ENCODE results near the gene FCER1G.

Gene FCER1G

DNA sequence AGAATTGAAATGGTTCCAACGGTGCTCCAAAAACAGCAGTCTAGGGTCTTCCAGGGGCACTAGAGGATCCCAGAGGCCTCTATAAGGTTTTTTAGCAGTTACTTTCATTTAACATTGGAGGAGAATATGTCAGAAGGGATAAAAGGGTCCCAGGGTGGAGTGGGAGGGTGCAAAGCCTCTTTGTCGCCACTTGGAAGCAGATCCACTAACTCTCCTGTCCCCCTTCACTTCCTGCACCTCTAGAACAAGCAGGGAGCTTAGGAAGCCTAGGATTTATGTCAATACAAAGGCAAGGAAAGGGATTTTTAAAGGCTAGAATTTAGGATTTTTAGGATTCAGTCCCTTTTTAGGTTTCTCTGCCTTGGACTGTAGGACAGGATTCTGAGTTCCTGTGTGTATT, 51.7 kb downstream of the FCER1G start:
- Histone ChIP-seq H3K9ac (ENCODE audit: low read depth, low read length) (no peak overlapping the region), H3K9me3 (ENCODE audit: control insufficient read depth, insufficient read depth, low read length) (no peaks in the 10 kb centered on the region), H3K27me3 (ENCODE audit: control insufficient read depth, insufficient read depth, low read length) (peaks cover under 1% of the 10 kb centered on the region), H3K4me1 (ENCODE audit: control insufficient read depth, insufficient read depth, low read length) (peaks cover 3% of the 10 kb centered on the region), H3K36me3 (ENCODE audit: control insufficient read depth, insufficient read depth, low read length) (no peaks in the 10 kb centered on the region), H3K4me3 (ENCODE audit: low read depth, low read length) (no peak overlapping the region)

DNA sequence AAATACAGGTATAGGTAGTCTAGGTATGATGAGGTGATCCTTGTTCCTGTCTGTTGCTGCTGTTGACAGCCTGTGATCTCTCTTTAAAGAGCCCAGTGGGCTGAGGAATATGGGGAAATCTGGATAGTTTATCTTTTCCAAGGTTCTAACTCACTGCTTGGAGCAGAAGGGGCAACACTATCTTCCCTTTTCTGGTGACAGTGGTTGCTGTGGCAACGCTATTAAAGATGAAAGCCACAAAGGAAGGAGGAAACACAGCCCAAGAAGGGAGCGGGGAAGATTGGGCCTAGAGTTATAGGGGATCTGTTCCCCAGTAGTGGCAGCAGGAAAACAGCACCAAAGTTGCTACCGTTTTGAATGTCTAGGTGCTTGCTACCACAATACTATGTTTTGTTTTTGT, 52.2 kb downstream of the FCER1G start:
- Histone ChIP-seq H3K36me3 (ENCODE audit: control insufficient read depth, insufficient read depth, low read length) (no peaks in the 10 kb centered on the region), H3K9ac (ENCODE audit: low read depth, low read length) (no peak overlapping the region), H3K27me3 (ENCODE audit: control insufficient read depth, insufficient read depth, low read length) (no peaks in the 10 kb centered on the region)

More for the DNA sequence above, 52.2 kb downstream of the FCER1G start:
- H3K9me3 ChIP-seq (ENCODE audit: control insufficient read depth, insufficient read depth, low read length): no peaks in the 10 kb centered on the region
- H3K4me3 ChIP-seq (ENCODE audit: low read depth, low read length): no peak overlapping the region
- peaks cover 3% of the 10 kb centered on the region for H3K4me1 ChIP-seq (ENCODE audit: control insufficient read depth, insufficient read depth, low read length)

Data from iPS-15b (cell line).